GM21447 (cell line): ENCODE measurements around the gene PNLIPRP2.

Source experiments
- ATAC-seq: cut with Tn5 transposase; IDR thresholded peaks from one replicate; pipeline ENCODE4 v1.9.1; 2021; ENCODE audit not compliant: unreplicated experiment

PNLIPRP2 gene

DNA sequence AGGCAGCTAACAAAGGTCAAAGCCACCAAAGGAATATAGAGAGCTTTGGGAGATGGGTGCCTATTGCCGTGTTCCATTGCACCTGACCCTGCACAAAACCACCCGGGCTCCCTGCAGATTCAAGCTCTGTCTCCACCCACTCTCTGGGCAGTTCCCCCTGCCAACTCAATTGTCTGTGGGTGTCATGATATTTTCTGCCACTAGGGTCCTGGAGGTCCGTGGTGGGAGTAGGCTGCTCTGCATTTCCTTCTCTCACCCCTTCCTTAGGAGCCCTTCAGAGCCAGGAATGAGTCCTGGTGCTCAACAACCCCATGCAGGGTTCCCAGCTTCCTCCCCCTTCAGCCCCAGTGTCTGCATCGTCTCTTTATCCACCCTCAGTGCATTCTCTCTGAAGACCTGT, 34.1 kb downstream of the PNLIPRP2 start:
- ATAC-seq, result peak; percentile 51

DNA sequence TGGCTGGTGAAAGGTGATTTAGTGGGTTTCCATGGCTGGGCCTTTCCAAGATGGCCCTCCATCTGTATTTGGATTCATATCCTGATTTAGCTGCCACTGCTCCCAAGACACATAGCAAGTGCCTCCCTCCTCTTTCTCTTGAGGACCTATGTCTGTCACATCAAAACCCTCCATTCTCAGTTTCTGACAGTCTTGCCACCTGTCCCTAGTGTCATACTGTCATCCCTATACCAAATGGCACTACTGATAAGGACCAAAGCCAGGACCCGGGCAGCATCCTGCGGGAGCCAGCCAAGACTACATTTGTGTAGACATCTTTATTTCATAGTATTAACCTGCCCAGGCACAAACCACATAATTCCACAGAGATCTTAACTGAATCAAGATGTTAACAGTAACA, 34.8 kb downstream of the PNLIPRP2 start:
- ATAC-seq, result no peak

DNA sequence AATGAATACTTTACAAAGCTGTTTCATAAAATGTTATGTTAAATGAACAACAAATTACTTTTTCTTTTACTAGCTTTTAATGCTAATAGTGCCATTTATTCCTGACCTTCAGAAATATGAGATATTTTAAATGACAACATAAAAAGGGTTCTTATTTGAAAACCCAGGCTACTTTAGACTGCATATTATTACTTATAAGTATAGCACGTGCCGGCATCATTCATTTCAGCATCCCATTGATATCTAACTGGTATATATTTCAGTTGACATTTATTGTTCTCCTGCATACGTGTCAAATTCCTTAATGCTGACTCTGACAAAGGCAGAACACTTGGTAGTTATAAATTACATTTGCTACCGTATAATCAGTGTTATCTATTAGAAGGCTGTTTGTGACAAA, 35.3 kb downstream of the PNLIPRP2 start:
- ATAC-seq, result no peak

GRCh38 chr10:116657863-116658551, 37.3 kb downstream of the PNLIPRP2 start:
- ATAC-seq, result no peak

DNA sequence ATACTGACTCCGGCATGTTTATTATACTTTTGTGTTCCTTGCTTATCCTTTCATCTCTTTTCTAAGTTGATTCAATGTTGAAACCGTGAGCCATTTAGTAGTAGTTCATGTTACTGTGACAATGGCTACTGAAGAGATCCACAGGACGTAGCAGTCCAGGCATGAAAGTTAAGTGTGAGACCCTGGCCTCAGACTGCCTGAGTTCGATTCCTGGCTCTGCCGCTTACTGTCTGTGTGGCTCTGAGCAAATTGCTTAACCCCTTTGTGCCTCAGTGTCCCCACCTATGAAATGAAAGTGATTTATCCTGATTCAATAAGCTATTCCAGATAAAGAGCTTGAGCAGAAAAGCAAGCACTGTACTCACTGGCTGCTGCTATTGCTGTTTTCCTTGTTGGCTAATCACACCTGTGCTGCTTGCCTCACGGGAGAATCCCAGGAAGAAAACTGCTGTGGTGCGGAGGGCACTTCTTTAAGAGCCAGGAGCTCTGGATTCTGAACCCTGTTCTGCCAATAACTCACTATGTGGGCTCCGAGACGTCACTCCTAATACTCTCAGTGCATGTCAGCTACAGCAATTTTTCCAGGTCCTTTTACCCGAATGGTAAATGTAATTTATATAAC, 38.4 kb downstream of the PNLIPRP2 start:
- no peak for ATAC-seq

- ATAC-seq, result no peak
These were observed 40.1 kb downstream of the PNLIPRP2 start for GRCh38 chr10:116660860-116661259.

DNA sequence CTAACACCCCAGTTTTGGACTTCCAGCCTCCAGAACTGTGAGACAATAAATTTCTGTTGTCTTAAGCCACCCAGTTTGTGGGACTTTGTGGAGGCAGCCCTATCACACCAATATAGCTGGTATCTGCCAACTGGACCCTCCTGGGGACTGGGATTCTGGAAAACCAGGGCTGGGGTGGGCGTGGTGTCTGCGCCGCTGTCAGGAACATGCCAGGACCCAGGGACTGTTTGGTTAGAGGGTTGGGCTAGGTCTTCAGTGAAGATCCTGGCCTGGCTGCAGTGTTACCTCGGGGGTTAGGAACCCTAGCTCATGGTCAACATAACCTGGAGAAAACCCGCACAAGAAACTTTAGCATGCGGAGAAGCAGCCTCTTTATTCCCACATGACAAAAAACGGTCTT, 42.6 kb downstream of the PNLIPRP2 start:
- ATAC-seq, result no peak

- no peak for ATAC-seq
These were observed 43.9 kb downstream of the PNLIPRP2 start for GRCh38 chr10:116664631-116665030.

GRCh38 chr10:116665541-116666125, 44.9 kb downstream of the PNLIPRP2 start:
- no peak for ATAC-seq

- ATAC-seq, result no peak
These were observed 46.7 kb downstream of the PNLIPRP2 start for GRCh38 chr10:116667484-116667883.

DNA sequence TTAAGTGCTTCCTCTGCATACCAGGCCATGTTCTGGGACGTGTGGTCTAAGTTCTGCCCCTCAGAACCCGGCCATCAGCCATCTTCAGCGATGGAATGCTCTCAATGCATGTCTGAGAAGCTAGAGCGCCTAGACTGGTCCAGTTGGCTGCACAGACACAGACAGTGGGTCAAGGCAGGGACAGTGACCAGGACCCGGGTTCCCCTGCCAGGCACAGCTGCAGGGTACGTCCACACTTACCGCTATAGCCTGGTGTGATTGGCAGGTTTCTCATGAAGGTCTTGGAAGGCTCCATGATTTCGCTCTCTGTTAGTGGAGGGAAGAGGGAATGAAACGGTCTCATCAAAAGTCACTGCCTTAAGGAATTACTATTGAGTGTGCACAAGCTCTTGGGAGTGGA, 47.3 kb downstream of the PNLIPRP2 start:
- ATAC-seq, result no peak

DNA sequence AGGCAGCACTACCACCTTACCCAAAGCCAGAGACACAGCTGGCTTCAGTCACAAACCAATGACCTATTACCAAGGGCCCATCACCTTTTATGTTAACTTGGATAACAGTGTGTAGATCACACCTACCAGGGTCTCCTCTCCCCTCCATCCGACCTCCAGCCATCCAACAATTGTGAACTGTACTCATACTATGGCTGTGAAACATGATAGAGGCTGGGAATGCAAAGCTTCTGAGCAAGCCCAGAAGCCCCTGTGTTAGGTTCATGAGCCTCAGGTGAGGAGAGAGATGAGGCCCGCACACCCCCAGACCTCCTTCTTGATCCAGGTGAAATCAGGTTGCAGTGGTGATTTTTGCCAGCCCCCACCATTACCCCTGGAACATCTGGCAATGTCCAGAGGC, 47.7 kb downstream of the PNLIPRP2 start:
- no peak for ATAC-seq

- no peak for ATAC-seq
These were observed 48.3 kb downstream of the PNLIPRP2 start for GRCh38 chr10:116669080-116669479.

DNA sequence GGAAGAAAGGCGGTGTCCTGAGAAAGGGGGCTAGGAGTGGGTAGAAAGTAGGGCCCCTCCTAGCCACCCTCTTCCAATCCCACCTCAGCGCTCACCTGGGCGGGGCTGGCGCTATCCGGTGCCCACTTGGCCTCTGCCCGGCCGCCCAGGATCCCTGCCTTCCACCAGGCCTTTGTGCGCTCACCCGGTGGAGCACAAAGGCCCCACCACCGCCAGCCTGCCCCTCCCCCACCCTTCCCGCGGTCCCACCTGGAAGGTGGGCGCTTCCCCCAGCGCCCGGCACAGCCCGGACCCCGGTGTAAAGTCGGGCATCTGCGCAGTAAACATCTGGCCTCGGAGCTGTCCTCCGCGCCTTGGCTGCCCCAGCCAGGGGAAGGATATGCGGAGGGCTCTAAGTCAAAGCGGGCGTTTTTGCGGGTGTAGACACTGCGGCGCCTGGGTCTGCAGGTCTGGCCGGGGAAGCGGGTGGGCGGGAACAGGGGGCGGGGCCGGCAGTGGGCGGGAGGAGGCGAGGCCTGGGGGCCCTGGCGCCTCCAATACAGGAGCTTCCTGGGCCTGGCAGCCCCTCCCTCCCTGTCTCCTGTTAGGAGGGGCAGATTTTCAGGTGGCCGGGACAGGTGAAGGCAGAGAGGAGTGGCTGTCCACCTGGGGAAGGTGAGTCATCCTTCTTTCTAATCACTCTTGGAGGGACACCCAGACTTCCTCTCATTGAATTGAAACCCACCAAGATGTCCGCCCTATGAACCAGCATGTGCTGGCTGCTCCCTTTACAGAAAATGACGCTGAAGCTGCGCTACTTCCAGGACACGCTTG, 49.3 kb downstream of the PNLIPRP2 start:
- no peak for ATAC-seq

DNA sequence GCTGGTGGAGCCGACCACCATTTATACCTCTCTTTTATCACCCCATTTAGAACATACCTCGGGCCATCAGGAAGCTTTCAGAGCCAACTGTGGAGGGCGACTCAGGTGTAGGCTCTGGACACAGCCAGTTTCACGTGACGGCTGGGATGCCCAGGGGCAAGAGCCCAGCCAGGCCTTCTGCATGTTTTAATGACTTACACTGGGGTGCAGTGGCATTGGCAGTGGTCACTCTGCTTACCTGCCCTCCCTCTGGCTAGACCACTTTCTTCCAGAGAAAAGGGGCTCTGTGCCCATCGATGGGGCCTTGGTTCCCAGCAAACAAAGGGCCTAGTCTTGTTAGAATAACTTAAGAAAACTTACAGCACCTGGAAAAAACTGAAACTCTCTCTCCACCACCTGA, 50.0 kb downstream of the PNLIPRP2 start:
- ATAC-seq, result no peak

GRCh38 chr10:116671274-116671926, 50.6 kb downstream of the PNLIPRP2 start:
- no peak for ATAC-seq

GRCh38 chr10:116672891-116673290, 52.1 kb downstream of the PNLIPRP2 start:
- ATAC-seq, result no peak

- ATAC-seq, result no peak
These were observed 53.1 kb downstream of the PNLIPRP2 start for GRCh38 chr10:116673866-116674265.

DNA sequence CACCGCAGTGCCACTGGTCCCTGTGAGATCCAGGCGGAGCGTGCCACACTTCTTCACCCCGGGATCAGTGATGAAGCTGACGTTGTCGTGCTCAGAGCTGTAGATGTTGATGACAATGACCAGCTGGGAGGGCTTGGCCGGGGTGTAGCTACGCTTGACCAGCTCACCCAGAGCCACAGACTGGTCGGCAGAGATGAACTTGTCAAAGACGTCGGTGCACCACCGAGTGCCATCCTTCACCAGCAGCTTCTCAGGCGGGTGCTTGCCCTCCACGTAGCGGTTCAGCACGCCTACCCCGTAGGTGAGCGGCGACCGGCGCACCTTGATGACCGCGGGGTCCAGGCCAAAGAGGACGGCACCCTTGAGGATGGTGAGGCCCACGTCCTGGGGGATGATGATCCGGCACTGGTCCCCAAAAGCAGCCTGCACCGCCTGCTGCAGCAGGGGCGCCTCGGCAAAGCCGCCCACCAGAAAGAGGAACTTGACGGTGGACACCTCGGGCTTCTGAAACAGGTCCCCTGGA, 54.2 kb downstream of the PNLIPRP2 start:
- ATAC-seq, result no peak

DNA sequence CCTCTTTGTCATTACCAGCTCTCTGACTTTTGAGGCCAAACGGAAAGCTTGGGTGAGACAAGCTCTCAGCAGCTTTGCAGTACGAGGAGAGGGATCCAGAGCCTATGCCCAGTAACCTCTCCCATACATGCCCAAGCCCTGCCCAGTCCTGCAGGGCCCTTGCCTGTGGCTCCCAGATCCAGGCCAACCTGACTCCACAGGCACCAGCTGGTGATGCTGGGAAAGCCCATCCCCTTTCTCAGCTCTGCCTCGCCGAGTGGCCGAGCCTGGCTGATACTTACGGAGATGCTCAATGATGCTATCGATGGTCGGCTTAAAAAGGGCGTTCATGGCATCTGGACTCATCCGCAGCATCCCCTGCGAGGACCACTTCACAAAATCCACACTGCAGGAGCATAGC, 55.4 kb downstream of the PNLIPRP2 start:
- ATAC-seq, result no peak

GRCh38 chr10:116676633-116677032, 55.9 kb downstream of the PNLIPRP2 start:
- ATAC-seq, result no peak
